Ascending aorta (tissue), 2 donors: Measurements from ENCODE around the gene ELMO1. TPM values are rescaled to one million over a fixed set of nuclear protein-coding genes. Genes with fewer than 3 reads are reported as not detected.

Experiments used
- DNase-seq, 2 donors: peaks; one replicate each; pipeline ENCODE4 v3.0.0-alpha.2; 2019; ENCODE audit warnings: low spot score in 2 of 2
- H3K27ac ChIP-seq, 2 donors: fragments of 200-600 bp; sonication (generic); one replicate each; pipeline ENCODE4 v1.5.1; 2016 to 2017; ENCODE audit warnings: mild to moderate bottlenecking in 1 of 2
- H3K27me3 ChIP-seq: fragments of 200-600 bp; sonication (generic); one replicate; pipeline ENCODE4 v1.5.1; 2017
- H3K36me3 ChIP-seq, 2 donors: fragments of 200-600 bp; sonication (generic); one replicate each; pipeline ENCODE4 v1.5.1; 2016
- H3K4me1 ChIP-seq, 2 donors: fragments of 200-600 bp; sonication (generic); one replicate each; pipeline ENCODE4 v1.5.1; 2016 to 2017; ENCODE audit warnings: mild to moderate bottlenecking in 1 of 2
- H3K4me3 ChIP-seq, 2 donors: fragments of 200-600 bp; sonication (generic); one replicate each; pipeline ENCODE4 v1.5.1; 2016 to 2017; ENCODE audit warnings: mild to moderate bottlenecking in 1 of 2
- H3K9me3 ChIP-seq, 2 donors: fragments of 200-600 bp; sonication (generic); one replicate each; pipeline ENCODE4 v1.5.1; 2016
- CTCF ChIP-seq, 3 experiments: fragments of 200-600 bp in 2 of 3; fragments of 450-650 bp in 1 of 3; sonication (generic) in 2 of 3; IDR thresholded peaks; one replicate each; pipeline ENCODE4 v1.5.1; 2016 to 2019; ENCODE audit warnings: antibody characterized with exemption in 3 of 3, mild to moderate bottlenecking in 1 of 3, moderate library complexity in 1 of 3
- intact Hi-C: fragments of 100-400 bp; cut with DNase I; formaldehyde crosslinking; loops from one replicate; pipeline ENCODE4 v1.15.1; 2023
- total RNA-seq: library from RNA; depleted of rRNA; stranded (reverse); fragments of >200 nt; gene quantifications from one replicate; pipeline ENCODE4 v1.1.0, GENCODE V29; 2016

Gene ELMO1
- total RNA-seq, 1 donor from 2014 or later = 40.8 TPM

DNA sequence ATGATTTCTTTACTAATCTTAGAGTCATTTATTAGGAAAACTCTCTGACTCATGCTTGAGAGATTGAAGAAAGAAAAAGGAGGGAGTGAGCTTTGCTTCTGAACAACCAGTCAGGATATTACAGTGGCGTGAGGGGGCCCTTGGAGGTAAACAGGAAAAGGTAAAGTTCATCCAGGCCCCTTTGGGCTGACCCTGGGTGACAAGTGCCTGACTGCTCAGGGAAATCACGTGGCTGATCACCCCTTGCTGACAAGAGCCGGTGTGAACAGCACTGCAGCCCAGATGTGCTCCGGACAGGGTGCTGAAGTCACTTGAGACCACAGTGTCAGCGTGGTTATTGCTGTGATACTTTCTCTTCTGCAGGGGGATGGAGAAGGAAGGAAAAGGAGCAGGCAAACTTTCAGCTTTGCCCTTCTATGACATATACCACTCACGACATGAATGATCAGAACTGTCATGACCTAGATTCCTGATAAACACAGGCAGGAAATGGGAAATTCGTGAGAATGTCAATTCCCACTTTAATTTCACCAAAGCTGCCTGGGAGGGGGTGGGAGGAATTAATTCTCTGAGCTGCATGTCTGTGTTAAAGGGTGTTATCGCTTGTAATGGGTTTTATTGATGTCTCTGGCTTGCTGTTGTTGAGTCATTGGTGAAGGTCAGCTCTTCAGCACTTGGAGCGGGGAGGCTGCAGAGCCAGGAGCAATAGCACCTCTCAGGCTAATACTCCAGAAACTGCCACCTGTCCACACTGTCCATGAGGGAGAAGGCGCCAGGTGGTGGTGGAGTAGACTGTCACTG is 584.6 kb downstream of the ELMO1 start:
- no peaks in the 10 kb centered on the region for H3K27me3 ChIP-seq
- intact Hi-C loops = no loop called here
- H3K4me3 ChIP-seq = no peak overlapping the region
- no peak for TF ChIP-seq CTCF (IDR thresholded peaks at IDR 0.05)
- H3K9me3 ChIP-seq = no peaks in the 10 kb centered on the region
- H3K36me3 ChIP-seq = no peaks in the 10 kb centered on the region
- no peak for DNase-seq
- no peak overlapping the region for H3K27ac ChIP-seq
- no peaks in the 10 kb centered on the region for H3K4me1 ChIP-seq

- H3K27me3 ChIP-seq = no peaks in the 10 kb centered on the region
- TF ChIP-seq CTCF (IDR thresholded peaks at IDR 0.05) = no peak
- DNase-seq = no peak
- no peak overlapping the region for H3K27ac ChIP-seq
- H3K4me3 ChIP-seq = no peak overlapping the region
- no peaks in the 10 kb centered on the region for H3K9me3 ChIP-seq
- no peaks in the 10 kb centered on the region for H3K4me1 ChIP-seq
- no peaks in the 10 kb centered on the region for H3K36me3 ChIP-seq
- intact Hi-C loops = no loop called here
Observed at GRCh38 chr7:36862771-36863261, 585.8 kb downstream of the ELMO1 start.

DNA sequence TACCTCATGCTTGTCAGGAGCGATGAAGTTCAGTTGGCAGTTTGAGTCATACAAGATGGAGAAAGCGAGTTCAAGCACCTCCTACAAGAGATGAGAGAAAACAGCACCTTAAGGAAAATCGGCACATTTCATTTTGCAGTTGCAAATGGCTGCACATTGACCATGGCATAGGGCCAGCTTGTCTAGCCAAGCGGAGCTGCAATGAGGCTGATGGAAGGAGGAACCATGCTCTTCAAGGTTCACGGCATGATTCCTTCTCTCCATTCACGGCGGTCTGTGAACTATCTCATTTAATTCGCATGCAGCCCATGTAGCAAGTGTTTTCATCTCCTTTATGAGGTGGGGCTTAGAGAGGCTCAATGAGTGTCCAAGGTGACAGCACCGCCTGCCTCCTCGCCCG is 587.0 kb downstream of the ELMO1 start:
- no peak for TF ChIP-seq CTCF (IDR thresholded peaks at IDR 0.05)
- Histone ChIP-seq H3K27ac (no peak overlapping the region), H3K9me3 (no peaks in the 10 kb centered on the region), H3K36me3 (no peaks in the 10 kb centered on the region), H3K27me3 (no peaks in the 10 kb centered on the region), H3K4me3 (no peak overlapping the region), H3K4me1 (no peaks in the 10 kb centered on the region)
- DNase-seq = no peak
- intact Hi-C loops = no loop called here

GRCh38 chr7:36860681-36861080 is 588.0 kb downstream of the ELMO1 start:
- no peak for TF ChIP-seq CTCF (IDR thresholded peaks at IDR 0.05)
- Histone ChIP-seq H3K27ac (no peak overlapping the region), H3K27me3 (no peaks in the 10 kb centered on the region), H3K9me3 (no peaks in the 10 kb centered on the region), H3K4me1 (no peaks in the 10 kb centered on the region), H3K4me3 (no peak overlapping the region), H3K36me3 (no peaks in the 10 kb centered on the region)
- intact Hi-C loops = no loop called here
- no peak for DNase-seq

DNA sequence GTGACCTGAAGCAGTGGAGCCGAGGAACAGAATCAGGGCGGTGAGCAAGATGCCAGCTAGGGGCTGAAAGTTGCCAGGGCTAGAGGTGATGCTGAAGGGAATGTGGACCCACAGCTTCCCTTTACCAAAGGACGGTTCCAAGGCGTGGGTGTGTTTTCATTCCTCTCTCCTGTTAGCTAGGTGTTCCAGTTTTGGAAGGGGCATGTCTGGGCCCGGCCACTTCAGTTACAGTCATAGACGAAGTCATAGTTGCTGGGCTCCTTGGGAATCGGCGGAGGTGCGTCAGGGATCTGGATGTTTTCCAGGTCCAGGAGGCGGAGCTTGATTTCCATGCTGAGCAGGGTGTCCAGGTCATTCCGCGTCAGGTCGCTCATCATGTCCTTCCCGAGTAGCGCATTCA is 593.3 kb downstream of the ELMO1 start:
- Histone ChIP-seq H3K9me3 (no peaks in the 10 kb centered on the region), H3K27me3 (no peaks in the 10 kb centered on the region), H3K27ac (no peak overlapping the region), H3K36me3 (no peaks in the 10 kb centered on the region), H3K4me3 (no peak overlapping the region), H3K4me1 (no peaks in the 10 kb centered on the region)
- DNase-seq = no peak
- intact Hi-C loops = no loop called here
- no peak for TF ChIP-seq CTCF (IDR thresholded peaks at IDR 0.05)
